ENCODE data around the gene ABHD16A.

Gene ABHD16A

GRCh38 chr6:31687860-31688693 is 15.0 kb downstream of the ABHD16A start:
- DNase-seq: no peak

GRCh38 chr6:31687321-31687720 is 15.8 kb downstream of the ABHD16A start:
- DNase-seq: no peak

GRCh38 chr6:31686483-31686882 is 16.6 kb downstream of the ABHD16A start:
- no peak for DNase-seq

GRCh38 chr6:31683591-31683990 is 19.5 kb downstream of the ABHD16A start:
- no peak for DNase-seq

- DNase-seq: peak; percentile 81
These were observed 21.9 kb downstream of the ABHD16A start for GRCh38 chr6:31681135-31681671.

GRCh38 chr6:31680226-31681134 is 22.6 kb downstream of the ABHD16A start, which contains the start of gene LY6G5C:
TSS of gene LY6G5C (minus strand) at chr6:31681067. CDS start at chr6:31680373, 694 bp downstream.
- peak; percentile 87 for DNase-seq

GRCh38 chr6:31677955-31678354 is 25.2 kb downstream of the ABHD16A start:
- no peak for DNase-seq

GRCh38 chr6:31676904-31677303 is 26.2 kb downstream of the ABHD16A start:
- DNase-seq: no peak

- no peak for DNase-seq
These were observed 26.7 kb downstream of the ABHD16A start for GRCh38 chr6:31676322-31676903.

GRCh38 chr6:31669676-31670075 is 33.4 kb downstream of the ABHD16A start, which contains the start of gene LY6G5B:
TSS of gene LY6G5B (plus strand) at chr6:31669976. CDS start at chr6:31670951, 975 bp downstream.
- DNase-seq: no peak

- DNase-seq: no peak
These were observed 36.7 kb downstream of the ABHD16A start for GRCh38 chr6:31666337-31666965.

GRCh38 chr6:31665501-31666336 is 37.4 kb downstream of the ABHD16A start, which contains the start of gene CSNK2B:
TSS of gene CSNK2B (plus strand) at chr6:31666080. CDS start at chr6:31666832, 752 bp downstream.
- DNase-seq: peak; percentile 100

- DNase-seq: peak; percentile 96
These were observed 38.2 kb downstream of the ABHD16A start, which contains the start of gene GPANK1 for GRCh38 chr6:31664790-31665500. TSS of gene GPANK1 (minus strand) at chr6:31664997. CDS start at chr6:31664478, 519 bp downstream.

- DNase-seq: peak; percentile 68
These were observed 38.9 kb downstream of the ABHD16A start for GRCh38 chr6:31663961-31664789.

- no peak for DNase-seq
These were observed 39.8 kb downstream of the ABHD16A start for GRCh38 chr6:31663126-31663960.

- no peak for DNase-seq
These were observed 40.9 kb downstream of the ABHD16A start for GRCh38 chr6:31662124-31662723.

- no peak for DNase-seq
These were observed 41.6 kb downstream of the ABHD16A start for GRCh38 chr6:31661262-31662123.

Data from activated effector memory CD4-positive, alpha-beta T cell treated with anti-CD3 and anti-CD28 coated beads, Interleukin-2, amount 50 U/mL, for 16 hours (primary cell).